MM.1S (cell line): Measurements from ENCODE around the gene SPINDOC.
"Not testable (repeated sequence)": the region's sequence is repeated elsewhere in the genome, so short reads cannot be mapped to it uniquely, and the experiment has no call there.

Source experiments
- DNase-seq: peaks from one replicate; pipeline ENCODE4 v3.0.0-alpha.2; 2015
- H2AFZ ChIP-seq: fragments of 300-600 bp; sonication (generic); 2 replicates; pipeline ENCODE4 v1.6.0; 2016; ENCODE audit warnings: antibody characterized with exemption, low read length
- H3F3A ChIP-seq: fragments of 300-600 bp; sonication (generic); 2 replicates; pipeline ENCODE4 v1.6.1; 2016; ENCODE audit warnings: mild to moderate bottlenecking, antibody characterized with exemption, low read length, moderate library complexity, mixed read lengths; ENCODE audit not compliant: insufficient read depth
- H3K27ac ChIP-seq: fragments of 300-600 bp; sonication (generic); 2 replicates; pipeline ENCODE4 v1.5.1; 2016; ENCODE audit warnings: mild to moderate bottlenecking, low read length
- H3K27me3 ChIP-seq: fragments of 300-600 bp; sonication (generic); replicated peaks from 2 replicates; pipeline ENCODE4 v1.6.0; 2016; ENCODE audit warnings: low read length; ENCODE audit not compliant: insufficient read depth
- H3K36me3 ChIP-seq: fragments of 300-600 bp; sonication (generic); replicated peaks from 2 replicates; pipeline ENCODE4 v1.6.1; 2016; ENCODE audit warnings: mild to moderate bottlenecking, low read length, mixed read lengths; ENCODE audit not compliant: insufficient read depth
- H3K4me1 ChIP-seq: fragments of 300-600 bp; sonication (generic); 2 replicates; pipeline ENCODE4 v1.6.1; 2016; ENCODE audit warnings: low read length, mixed read lengths
- H3K4me2 ChIP-seq: fragments of 300-600 bp; sonication (generic); 2 replicates; pipeline ENCODE4 v1.6.0; 2016; ENCODE audit warnings: low read depth, low read length
- H3K4me3 ChIP-seq: fragments of 300-600 bp; sonication (generic); 2 replicates; pipeline ENCODE4 v1.5.1; 2016; ENCODE audit warnings: low read length, mixed read lengths
- H3K79me2 ChIP-seq: fragments of 300-600 bp; sonication (generic); 2 replicates; pipeline ENCODE4 v1.6.1; 2016; ENCODE audit warnings: mixed run types, low read length, mixed read lengths
- H3K9ac ChIP-seq: fragments of 300-600 bp; sonication (generic); 2 replicates; pipeline ENCODE4 v1.6.1; 2016; ENCODE audit warnings: low read length, mixed read lengths
- H3K9me2 ChIP-seq: fragments of 300-600 bp; sonication (generic); replicated peaks from 2 replicates; pipeline ENCODE4 v1.6.1; 2016; ENCODE audit warnings: mild to moderate bottlenecking, low read length, mixed read lengths; ENCODE audit not compliant: insufficient read depth
- H3K9me3 ChIP-seq: fragments of 300-600 bp; sonication (generic); replicated peaks from 2 replicates; pipeline ENCODE4 v1.6.1; 2016; ENCODE audit warnings: mild to moderate bottlenecking, low read length, mixed read lengths; ENCODE audit not compliant: insufficient read depth
- H4K20me1 ChIP-seq: fragments of 300-600 bp; sonication (generic); 2 replicates; pipeline ENCODE4 v1.6.1; 2016; ENCODE audit warnings: mild to moderate bottlenecking, low read length, moderate library complexity, mixed read lengths; ENCODE audit not compliant: insufficient read depth
- EZH2 ChIP-seq: fragments of 300-600 bp; sonication (generic); optimal IDR thresholded peaks from 2 replicates; pipeline ENCODE3; 2017; ENCODE audit warnings: low read depth, mild to moderate bottlenecking, antibody characterized with exemption, low read length, mixed read lengths
- EZH2phosphoT487 ChIP-seq: fragments of 300-600 bp; sonication (generic); IDR thresholded peaks from 2 replicates; pipeline ENCODE4 v1.6.1; 2018; ENCODE audit warnings: antibody characterized with exemption, low read length
- TF ChIP-seq, protein P1 (sequence below): fragments of 300-600 bp; sonication (generic); IDR thresholded peaks from 2 replicates; pipeline ENCODE4 v1.5.1; 2016; ENCODE audit warnings: antibody characterized with exemption, low read length, mixed read lengths

The SPINDOC gene

GRCh38 chr11:63769042-63769713, 44.1 kb upstream of the SPINDOC start:
- no peak overlapping the region for H3K9ac ChIP-seq
- H3K4me3 ChIP-seq: peak overlapping the region; percentile 61
- no peaks in the 10 kb centered on the region for H3K36me3 ChIP-seq
- no peak overlapping the region for H3K27ac ChIP-seq
- no peaks in the 10 kb centered on the region for H3K9me2 ChIP-seq
- peaks cover 17% of the 10 kb centered on the region for H3K27me3 ChIP-seq
- DNase-seq: peak; percentile 47
- no peaks in the 10 kb centered on the region for H4K20me1 ChIP-seq
- H3K79me2 ChIP-seq: no peaks in the 10 kb centered on the region
- H3K9me3 ChIP-seq: no peaks in the 10 kb centered on the region
- H3K4me2 ChIP-seq: peak overlapping the region; percentile 74; the same call in 1 of the 2 replicates
- peak overlapping the region; percentile 45; the same call in 1 of the 2 replicates for H2AFZ ChIP-seq
- TF ChIP-seq EZH2: no peak
- TF ChIP-seq, protein P1, sequence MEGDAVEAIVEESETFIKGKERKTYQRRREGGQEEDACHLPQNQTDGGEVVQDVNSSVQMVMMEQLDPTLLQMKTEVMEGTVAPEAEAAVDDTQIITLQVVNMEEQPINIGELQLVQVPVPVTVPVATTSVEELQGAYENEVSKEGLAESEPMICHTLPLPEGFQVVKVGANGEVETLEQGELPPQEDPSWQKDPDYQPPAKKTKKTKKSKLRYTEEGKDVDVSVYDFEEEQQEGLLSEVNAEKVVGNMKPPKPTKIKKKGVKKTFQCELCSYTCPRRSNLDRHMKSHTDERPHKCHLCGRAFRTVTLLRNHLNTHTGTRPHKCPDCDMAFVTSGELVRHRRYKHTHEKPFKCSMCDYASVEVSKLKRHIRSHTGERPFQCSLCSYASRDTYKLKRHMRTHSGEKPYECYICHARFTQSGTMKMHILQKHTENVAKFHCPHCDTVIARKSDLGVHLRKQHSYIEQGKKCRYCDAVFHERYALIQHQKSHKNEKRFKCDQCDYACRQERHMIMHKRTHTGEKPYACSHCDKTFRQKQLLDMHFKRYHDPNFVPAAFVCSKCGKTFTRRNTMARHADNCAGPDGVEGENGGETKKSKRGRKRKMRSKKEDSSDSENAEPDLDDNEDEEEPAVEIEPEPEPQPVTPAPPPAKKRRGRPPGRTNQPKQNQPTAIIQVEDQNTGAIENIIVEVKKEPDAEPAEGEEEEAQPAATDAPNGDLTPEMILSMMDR: no peak
- no peak for TF ChIP-seq EZH2phosphoT487
- H3K4me1 ChIP-seq: 0 out of 2 replicates have a peak, but pooled peaks cover 3% of the 10 kb centered on the region
- H3F3A ChIP-seq: peaks cover 4% of the 10 kb centered on the region; the same call in 1 of the 2 replicates

- peak overlapping the region; percentile 45; the same call in 1 of the 2 replicates for H2AFZ ChIP-seq
Measured at GRCh38 chr11:63769714-63770455, 43.4 kb upstream of the SPINDOC start.

DNA sequence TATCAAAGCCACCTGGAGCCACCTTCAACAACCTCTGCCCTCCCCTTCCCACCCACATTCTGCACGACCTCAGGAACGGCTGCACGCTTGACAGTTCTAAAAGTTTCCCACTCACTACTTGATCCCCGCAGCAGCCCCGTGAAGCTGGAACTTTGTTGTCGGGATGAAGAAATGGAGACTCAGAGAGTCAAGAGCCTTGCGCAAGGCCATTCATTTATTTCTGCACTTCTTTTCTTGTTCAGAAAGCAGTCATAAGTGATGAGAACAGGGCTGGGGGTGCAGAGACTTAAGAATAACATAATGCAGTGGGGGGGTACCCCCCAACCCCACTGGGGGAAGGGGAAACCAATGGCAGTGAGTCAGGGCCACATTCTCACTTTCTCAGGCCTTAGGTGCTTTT, 42.5 kb upstream of the SPINDOC start:
- Histone ChIP-seq H3K79me2 (no peaks in the 10 kb centered on the region), H3K4me2 (no peak overlapping the region), H2AFZ (no peak overlapping the region), H4K20me1 (no peaks in the 10 kb centered on the region), H3F3A (peaks cover 4% of the 10 kb centered on the region; the same call in 1 of the 2 replicates), H3K9me2 (no peaks in the 10 kb centered on the region), H3K4me3 (no peak overlapping the region), H3K27ac (no peak overlapping the region), H3K4me1 (0 out of 2 replicates have a peak, but pooled peaks cover 3% of the 10 kb centered on the region), H3K36me3 (no peaks in the 10 kb centered on the region), H3K27me3 (peaks cover 17% of the 10 kb centered on the region), H3K9me3 (no peaks in the 10 kb centered on the region), H3K9ac (no peak overlapping the region)
- DNase-seq: no peak
- TF ChIP-seq, protein P1: no peak
- TF ChIP-seq EZH2phosphoT487: no peak
- TF ChIP-seq EZH2: no peak

More at GRCh38 chr11:63769714-63770455, 43.4 kb upstream of the SPINDOC start:
- 0 out of 2 replicates have a peak, but pooled peaks cover 3% of the 10 kb centered on the region for H3K4me1 ChIP-seq
- peaks cover 17% of the 10 kb centered on the region for H3K27me3 ChIP-seq
- no peaks in the 10 kb centered on the region for H3K9me2 ChIP-seq
- no peaks in the 10 kb centered on the region for H4K20me1 ChIP-seq
- H3F3A ChIP-seq: peaks cover 4% of the 10 kb centered on the region; the same call in 1 of the 2 replicates
- no peak for DNase-seq
- H3K4me3 ChIP-seq: peak overlapping the region; percentile 61; the same call in 1 of the 2 replicates
- no peaks in the 10 kb centered on the region for H3K36me3 ChIP-seq
- H3K79me2 ChIP-seq: no peaks in the 10 kb centered on the region
- H3K9me3 ChIP-seq: no peaks in the 10 kb centered on the region
- H3K9ac ChIP-seq: no peak overlapping the region
- no peak overlapping the region for H3K27ac ChIP-seq
- peak overlapping the region; percentile 74; the same call in 1 of the 2 replicates for H3K4me2 ChIP-seq
- TF ChIP-seq EZH2phosphoT487 (no peak), EZH2 (no peak)
- TF ChIP-seq, protein P1: no peak

DNA sequence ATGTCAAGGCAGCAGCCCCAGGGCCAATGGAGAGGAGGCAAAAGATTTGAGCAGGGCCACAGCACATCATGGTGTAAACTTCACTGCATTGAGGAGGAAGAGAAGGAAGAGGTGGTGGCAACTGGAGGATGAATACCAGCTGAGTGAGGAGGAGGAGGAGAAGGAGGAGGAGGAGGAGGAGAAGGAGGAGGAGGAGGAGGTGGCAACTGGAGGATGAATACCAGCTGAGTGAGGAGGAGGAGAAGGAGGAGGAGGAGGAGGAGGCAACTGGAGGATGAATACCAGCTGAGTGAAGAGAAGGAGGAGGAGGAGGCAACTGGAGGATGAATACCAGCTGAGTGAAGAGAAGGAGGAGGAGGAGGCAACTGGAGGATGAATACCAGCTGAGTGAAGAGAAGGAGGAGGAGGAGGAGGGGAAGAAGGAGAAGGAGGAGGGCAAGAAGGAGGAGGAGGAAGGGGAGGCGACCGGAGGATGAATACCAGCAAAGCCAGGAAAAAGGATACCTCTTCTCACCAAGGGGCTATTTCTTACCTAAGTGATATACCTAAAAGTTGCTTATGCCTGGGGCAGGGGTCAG, 41.4 kb upstream of the SPINDOC start:
- not testable (repeated sequence) for H4K20me1 ChIP-seq, H3K4me2 ChIP-seq, H3F3A ChIP-seq, H3K9ac ChIP-seq, H3K79me2 ChIP-seq, H3K9me2 ChIP-seq, H3K4me1 ChIP-seq, H3K27ac ChIP-seq, H2AFZ ChIP-seq, H3K36me3 ChIP-seq, DNase-seq, H3K4me3 ChIP-seq, H3K9me3 ChIP-seq
- peaks cover 17% of the 10 kb centered on the region for H3K27me3 ChIP-seq
